PC-3 (cell line): ENCODE data around the gene PLCE1.

ENCODE experiments used
- EZH2 ChIP-seq: fragments of 300-600 bp; sonication (generic); IDR thresholded peaks from one replicate; pipeline ENCODE4 v1.6.1; 2017; ENCODE audit warnings: antibody characterized with exemption, mild to moderate bottlenecking, low read length; ENCODE audit not compliant: unreplicated experiment
- EZH2phosphoT487 ChIP-seq: fragments of 300-600 bp; sonication (generic); IDR thresholded peaks from 2 replicates; pipeline ENCODE4 v1.6.1; 2018; ENCODE audit warnings: mild to moderate bottlenecking, antibody characterized with exemption, low read length, borderline replicate concordance
- TF ChIP-seq, protein P1 (sequence below): fragments of 300-600 bp; sonication (generic); conservative IDR thresholded peaks from 2 replicates; pipeline ENCODE4 v1.5.1; 2017; ENCODE audit warnings: antibody characterized with exemption, low read depth, mild to moderate bottlenecking, low read length

DNA sequence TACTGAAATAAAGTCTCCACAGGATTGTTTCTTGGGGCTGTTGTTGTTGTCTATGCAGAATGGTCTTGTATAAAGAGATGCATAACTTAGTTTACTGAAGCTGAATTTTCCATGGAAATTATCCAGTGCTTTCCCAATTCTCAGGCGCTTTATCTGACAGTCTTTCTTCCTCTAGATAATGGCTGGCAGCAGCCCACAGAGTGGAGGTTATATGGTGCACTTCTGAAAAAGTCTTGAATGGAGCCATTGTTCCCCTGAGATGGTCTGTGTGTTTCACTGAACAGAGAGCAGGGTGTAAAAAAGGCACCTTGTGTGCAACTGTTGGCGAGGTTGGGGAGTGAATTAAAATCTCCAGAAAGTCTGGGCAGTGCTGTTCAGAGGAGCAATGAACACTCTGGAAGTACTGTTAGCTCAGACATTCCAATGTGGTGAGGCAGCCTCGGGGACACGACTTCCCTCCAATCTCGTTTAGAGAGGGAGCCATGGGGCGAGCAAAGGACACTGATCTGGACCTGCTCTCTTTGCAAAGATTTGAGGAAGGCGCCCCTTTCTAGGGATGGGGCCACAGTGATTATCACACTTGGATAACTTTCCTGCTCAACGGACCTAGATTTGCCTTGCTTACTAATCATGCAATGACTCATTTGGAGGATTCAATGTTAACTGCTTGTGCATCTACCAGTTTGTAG, 2.0 kb upstream of the PLCE1 start:
- TF ChIP-seq EZH2 (no peak), EZH2phosphoT487 (no peak)
- TF ChIP-seq, protein P1, sequence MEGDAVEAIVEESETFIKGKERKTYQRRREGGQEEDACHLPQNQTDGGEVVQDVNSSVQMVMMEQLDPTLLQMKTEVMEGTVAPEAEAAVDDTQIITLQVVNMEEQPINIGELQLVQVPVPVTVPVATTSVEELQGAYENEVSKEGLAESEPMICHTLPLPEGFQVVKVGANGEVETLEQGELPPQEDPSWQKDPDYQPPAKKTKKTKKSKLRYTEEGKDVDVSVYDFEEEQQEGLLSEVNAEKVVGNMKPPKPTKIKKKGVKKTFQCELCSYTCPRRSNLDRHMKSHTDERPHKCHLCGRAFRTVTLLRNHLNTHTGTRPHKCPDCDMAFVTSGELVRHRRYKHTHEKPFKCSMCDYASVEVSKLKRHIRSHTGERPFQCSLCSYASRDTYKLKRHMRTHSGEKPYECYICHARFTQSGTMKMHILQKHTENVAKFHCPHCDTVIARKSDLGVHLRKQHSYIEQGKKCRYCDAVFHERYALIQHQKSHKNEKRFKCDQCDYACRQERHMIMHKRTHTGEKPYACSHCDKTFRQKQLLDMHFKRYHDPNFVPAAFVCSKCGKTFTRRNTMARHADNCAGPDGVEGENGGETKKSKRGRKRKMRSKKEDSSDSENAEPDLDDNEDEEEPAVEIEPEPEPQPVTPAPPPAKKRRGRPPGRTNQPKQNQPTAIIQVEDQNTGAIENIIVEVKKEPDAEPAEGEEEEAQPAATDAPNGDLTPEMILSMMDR: no peak
